ENCODE data around the gene PLEKHB1.

PLEKHB1 gene

GRCh38 chr11:73645972-73646631 is at the start of gene PLEKHB1:
TSS of gene PLEKHB1 (plus strand) at chr11:73646581. CDS start at chr11:73646609, 28 bp downstream.
- H3K36me3 ChIP-seq (ENCODE audit: control insufficient read depth, insufficient read depth, low read length): no peaks in the 10 kb centered on the region
- peak within 1 kb of the TSS; percentile 37 for H3K9ac ChIP-seq (ENCODE audit: low read length)
- H3K4me3 ChIP-seq (ENCODE audit: low read depth, low read length): peak within 1 kb of the TSS; percentile 71

DNA sequence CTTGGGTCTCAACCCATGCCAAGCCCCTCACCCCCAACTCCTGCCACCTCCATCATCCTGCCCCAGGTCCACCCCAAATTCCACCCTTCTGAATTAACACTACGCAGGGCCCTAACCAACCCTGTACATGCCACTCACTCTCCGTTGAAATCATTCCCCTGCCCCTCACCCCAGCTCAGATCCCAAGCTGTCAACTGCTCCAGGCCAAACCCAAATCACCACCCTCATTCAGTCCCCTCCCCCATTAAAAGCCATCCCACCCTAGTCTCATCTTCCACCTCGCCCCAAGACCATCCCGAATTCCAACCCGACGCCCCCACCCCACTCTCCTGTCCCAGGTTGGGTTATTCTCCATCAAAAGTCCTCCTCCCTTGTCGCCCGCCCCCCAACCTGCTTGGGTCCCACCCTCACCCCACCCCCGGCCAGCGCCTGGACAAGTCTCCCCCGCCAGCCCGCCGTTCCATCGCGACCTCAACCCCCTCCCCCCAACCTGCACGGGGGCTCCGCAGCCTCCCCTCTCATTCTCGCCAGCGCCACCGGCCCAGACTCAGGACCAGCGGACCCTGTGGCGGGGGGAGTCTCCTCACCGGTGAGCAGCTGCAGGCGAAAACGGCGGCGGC is 48.9 kb upstream of the PLEKHB1 start:
- H3K4me1 ChIP-seq (ENCODE audit: control insufficient read depth, insufficient read depth, low read length): peaks cover 22% of the 10 kb centered on the region
- no peaks in the 10 kb centered on the region for H3K27me3 ChIP-seq (ENCODE audit: control insufficient read depth, insufficient read depth, low read length)
- H3K27ac ChIP-seq (ENCODE audit: low read depth, low read length): peak overlapping the region; percentile 71; the same call in 1 of the 2 replicates
- H3K9ac ChIP-seq (ENCODE audit: low read length): peak overlapping the region; percentile 82
- H3K9me3 ChIP-seq (ENCODE audit: control insufficient read depth, insufficient read depth, low read depth, low read length): no peaks in the 10 kb centered on the region
- peak overlapping the region; percentile 92 for H3K4me3 ChIP-seq (ENCODE audit: low read depth, low read length)
- no peaks in the 10 kb centered on the region for H3K36me3 ChIP-seq (ENCODE audit: control insufficient read depth, insufficient read depth, low read length)

More at GRCh38 chr11:73645972-73646631, at the start of gene PLEKHB1:
- Histone ChIP-seq H3K4me1 (ENCODE audit: control insufficient read depth, insufficient read depth, low read length) (peaks cover 39% of the 10 kb centered on the region), H3K27me3 (ENCODE audit: control insufficient read depth, insufficient read depth, low read length) (peaks cover 21% of the 10 kb centered on the region), H3K9me3 (ENCODE audit: control insufficient read depth, insufficient read depth, low read depth, low read length) (no peaks in the 10 kb centered on the region), H3K27ac (ENCODE audit: low read depth, low read length) (no peak within 1 kb of the TSS)

DNA sequence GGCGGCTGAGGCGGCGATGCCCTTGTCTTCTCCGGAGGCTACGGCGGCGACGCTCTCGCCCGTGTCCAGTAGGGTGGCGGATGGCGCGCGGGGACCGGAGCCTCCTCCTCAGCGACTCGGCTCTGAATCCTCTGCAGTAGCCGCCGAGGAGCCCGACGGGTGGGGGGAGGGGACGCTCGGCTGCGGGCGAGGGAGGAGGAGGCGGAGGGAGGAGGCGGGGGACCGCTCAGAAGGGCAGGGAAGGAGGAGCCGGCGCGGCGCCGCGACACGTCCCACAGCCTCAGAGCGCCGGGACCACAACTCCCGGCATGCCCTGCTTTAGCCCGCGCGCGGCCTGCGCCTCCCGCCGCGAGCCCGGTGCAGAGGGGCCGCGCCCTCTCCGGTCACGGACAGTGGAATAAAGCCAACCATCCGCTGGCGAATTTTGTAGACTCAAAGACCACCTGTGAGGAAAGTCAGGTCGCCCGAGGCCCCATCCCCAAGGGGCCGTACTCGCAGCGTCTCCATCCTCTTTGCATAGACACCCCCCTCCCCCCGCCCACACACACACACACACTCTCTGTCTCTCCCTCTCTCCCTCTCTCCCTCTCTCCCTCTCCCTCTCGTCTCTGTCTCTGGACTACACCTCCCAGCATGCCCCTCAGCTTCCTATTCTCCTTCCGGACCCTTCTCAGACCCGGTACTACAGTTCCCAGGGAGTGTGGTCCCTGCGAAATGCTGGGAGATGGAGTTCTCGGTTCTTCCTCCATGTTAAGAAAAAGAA is 48.2 kb upstream of the PLEKHB1 start, which contains the start of gene FAM168A:
Gene FAM168A (minus strand): TSS at position 157 of the 763 bp plus-strand sequence. CDS start 129,638 bp downstream, outside the sequence.
- peak within 1 kb of the TSS; percentile 92 for H3K4me3 ChIP-seq (ENCODE audit: low read depth, low read length)
- H3K36me3 ChIP-seq (ENCODE audit: control insufficient read depth, insufficient read depth, low read length): no peaks in the 10 kb centered on the region
- peak within 1 kb of the TSS; percentile 84 for H3K9ac ChIP-seq (ENCODE audit: low read length)
- peaks cover 22% of the 10 kb centered on the region for H3K4me1 ChIP-seq (ENCODE audit: control insufficient read depth, insufficient read depth, low read length)
- H3K9me3 ChIP-seq (ENCODE audit: control insufficient read depth, insufficient read depth, low read depth, low read length): no peaks in the 10 kb centered on the region
- no peaks in the 10 kb centered on the region for H3K27me3 ChIP-seq (ENCODE audit: control insufficient read depth, insufficient read depth, low read length)
- H3K27ac ChIP-seq (ENCODE audit: low read depth, low read length): peak within 1 kb of the TSS; percentile 71; the same call in 1 of the 2 replicates

DNA sequence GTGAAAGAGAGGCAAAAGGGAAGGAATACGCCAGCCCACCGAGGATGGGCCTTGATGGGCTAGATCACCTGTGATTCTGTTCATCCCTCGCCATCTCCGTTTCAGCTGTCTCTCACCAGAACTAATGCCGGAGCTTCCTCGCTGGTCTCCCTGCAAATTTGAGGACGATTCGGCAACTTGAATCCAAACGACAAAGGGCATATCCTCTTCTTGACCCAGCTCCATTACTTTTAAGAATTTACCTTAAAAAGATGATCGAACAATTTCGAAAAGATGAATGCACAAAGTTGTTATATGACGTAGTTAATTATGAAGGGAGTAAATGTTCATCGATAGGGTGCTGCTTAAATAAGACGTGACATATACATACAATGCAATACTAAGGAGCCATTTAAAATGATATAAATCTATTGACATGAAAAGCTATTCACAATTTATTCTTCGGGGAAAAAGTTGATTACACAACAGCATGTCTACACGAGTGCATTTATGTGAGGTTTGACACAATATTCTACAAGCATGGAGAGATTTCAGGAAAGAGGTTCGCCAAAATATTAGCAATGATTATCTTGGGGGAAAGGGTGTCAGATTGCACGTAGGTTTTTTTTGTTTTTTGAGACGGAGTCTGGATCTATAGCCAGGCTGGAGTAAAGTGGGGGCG is 47.5 kb upstream of the PLEKHB1 start:
- Histone ChIP-seq H3K9me3 (ENCODE audit: control insufficient read depth, insufficient read depth, low read depth, low read length) (no peaks in the 10 kb centered on the region), H3K9ac (ENCODE audit: low read length) (peak overlapping the region; percentile 84), H3K27ac (ENCODE audit: low read depth, low read length) (no peak overlapping the region), H3K27me3 (ENCODE audit: control insufficient read depth, insufficient read depth, low read length) (no peaks in the 10 kb centered on the region), H3K4me1 (ENCODE audit: control insufficient read depth, insufficient read depth, low read length) (peaks cover 22% of the 10 kb centered on the region), H3K4me3 (ENCODE audit: low read depth, low read length) (peak overlapping the region; percentile 92), H3K36me3 (ENCODE audit: control insufficient read depth, insufficient read depth, low read length) (no peaks in the 10 kb centered on the region)

DNA sequence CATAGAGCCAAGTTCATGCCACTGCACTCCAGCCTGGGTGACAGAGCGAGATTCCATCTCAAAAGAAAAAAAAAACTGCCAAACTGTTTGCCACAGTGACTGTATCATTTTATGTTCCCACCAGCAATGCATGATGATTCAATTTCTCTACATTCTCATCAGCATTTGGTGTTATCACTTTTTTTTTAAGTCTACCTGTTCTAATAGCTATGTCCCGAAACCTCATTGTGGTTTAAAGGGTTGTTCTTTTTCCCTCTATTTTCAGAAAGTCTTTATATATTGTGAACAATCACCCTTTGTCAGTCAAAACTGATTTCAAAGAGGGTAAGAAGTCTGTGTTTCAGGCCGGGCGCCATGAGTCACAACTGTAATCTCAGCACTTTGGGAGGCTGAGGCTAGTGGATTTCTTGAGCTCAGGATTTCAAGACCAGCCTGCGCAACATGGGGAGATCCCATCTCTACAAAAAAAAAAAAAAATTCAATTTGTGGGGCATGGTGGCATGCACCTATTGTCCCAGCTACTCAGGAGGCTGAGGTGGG is 33.7 kb upstream of the PLEKHB1 start:
- no peaks in the 10 kb centered on the region for H3K9me3 ChIP-seq (ENCODE audit: control insufficient read depth, insufficient read depth, low read depth, low read length)
- no peak overlapping the region for H3K9ac ChIP-seq (ENCODE audit: low read length)
- no peaks in the 10 kb centered on the region for H3K36me3 ChIP-seq (ENCODE audit: control insufficient read depth, insufficient read depth, low read length)
- H3K27me3 ChIP-seq (ENCODE audit: control insufficient read depth, insufficient read depth, low read length): no peaks in the 10 kb centered on the region
- H3K4me3 ChIP-seq (ENCODE audit: low read depth, low read length): no peak overlapping the region
- no peaks in the 10 kb centered on the region for H3K4me1 ChIP-seq (ENCODE audit: control insufficient read depth, insufficient read depth, low read length)
- H3K27ac ChIP-seq (ENCODE audit: low read depth, low read length): no peak overlapping the region

DNA sequence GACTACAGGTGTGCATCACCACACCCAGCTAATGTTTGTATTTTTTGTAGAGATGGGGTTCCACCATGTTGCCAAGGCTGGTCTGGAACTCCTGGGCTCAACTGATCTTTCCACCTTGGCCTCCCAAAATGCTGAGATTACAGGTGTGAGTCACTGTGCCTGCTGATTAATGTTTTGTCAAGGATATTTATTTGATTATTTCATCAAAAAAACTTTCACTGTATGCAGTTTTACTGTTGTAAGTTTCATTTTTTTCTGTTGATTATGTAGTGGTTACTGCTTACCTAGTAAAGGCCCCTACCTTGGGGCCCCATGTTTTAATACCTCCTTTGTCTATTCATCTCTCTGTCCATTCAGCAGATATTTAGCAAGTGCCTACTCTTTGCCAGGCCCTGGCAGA is 31.8 kb upstream of the PLEKHB1 start:
- Histone ChIP-seq H3K27me3 (ENCODE audit: control insufficient read depth, insufficient read depth, low read length) (no peaks in the 10 kb centered on the region), H3K9ac (ENCODE audit: low read length) (no peak overlapping the region), H3K4me1 (ENCODE audit: control insufficient read depth, insufficient read depth, low read length) (no peaks in the 10 kb centered on the region), H3K36me3 (ENCODE audit: control insufficient read depth, insufficient read depth, low read length) (no peaks in the 10 kb centered on the region), H3K4me3 (ENCODE audit: low read depth, low read length) (no peak overlapping the region), H3K27ac (ENCODE audit: low read depth, low read length) (no peak overlapping the region), H3K9me3 (ENCODE audit: control insufficient read depth, insufficient read depth, low read depth, low read length) (no peaks in the 10 kb centered on the region)

GRCh38 chr11:73622926-73623593 is 23.3 kb upstream of the PLEKHB1 start:
- H3K4me3 ChIP-seq (ENCODE audit: low read depth, low read length): no peak overlapping the region
- H3K4me1 ChIP-seq (ENCODE audit: control insufficient read depth, insufficient read depth, low read length): peaks cover 1% of the 10 kb centered on the region
- H3K27me3 ChIP-seq (ENCODE audit: control insufficient read depth, insufficient read depth, low read length): peaks cover 42% of the 10 kb centered on the region
- H3K9ac ChIP-seq (ENCODE audit: low read length): no peak overlapping the region
- no peaks in the 10 kb centered on the region for H3K36me3 ChIP-seq (ENCODE audit: control insufficient read depth, insufficient read depth, low read length)
- H3K27ac ChIP-seq (ENCODE audit: low read depth, low read length): no peak overlapping the region
- no peaks in the 10 kb centered on the region for H3K9me3 ChIP-seq (ENCODE audit: control insufficient read depth, insufficient read depth, low read depth, low read length)

DNA sequence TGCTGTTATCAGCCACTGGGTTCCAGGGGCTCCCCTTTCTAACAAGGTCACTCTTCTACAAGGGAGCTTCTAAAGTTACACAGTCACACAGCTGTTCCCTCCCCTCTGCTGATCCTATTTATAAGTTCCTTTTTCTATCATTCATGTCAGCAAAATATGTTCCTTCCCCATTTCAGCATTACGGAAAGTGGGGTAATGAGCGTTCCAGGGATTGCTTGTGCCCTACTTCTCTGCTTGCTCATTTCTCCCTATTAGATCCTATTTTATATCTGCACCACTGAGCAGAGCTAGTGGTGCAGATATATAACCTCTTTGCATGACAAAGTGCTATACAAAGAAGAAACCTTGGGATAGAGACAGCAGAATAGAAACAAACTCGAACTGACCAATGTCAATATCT is 22.7 kb upstream of the PLEKHB1 start:
- no peak overlapping the region for H3K4me3 ChIP-seq (ENCODE audit: low read depth, low read length)
- H3K27me3 ChIP-seq (ENCODE audit: control insufficient read depth, insufficient read depth, low read length): peaks cover 48% of the 10 kb centered on the region
- H3K36me3 ChIP-seq (ENCODE audit: control insufficient read depth, insufficient read depth, low read length): no peaks in the 10 kb centered on the region
- no peak overlapping the region for H3K9ac ChIP-seq (ENCODE audit: low read length)
- no peaks in the 10 kb centered on the region for H3K9me3 ChIP-seq (ENCODE audit: control insufficient read depth, insufficient read depth, low read depth, low read length)
- H3K27ac ChIP-seq (ENCODE audit: low read depth, low read length): no peak overlapping the region
- H3K4me1 ChIP-seq (ENCODE audit: control insufficient read depth, insufficient read depth, low read length): peaks cover 7% of the 10 kb centered on the region

DNA sequence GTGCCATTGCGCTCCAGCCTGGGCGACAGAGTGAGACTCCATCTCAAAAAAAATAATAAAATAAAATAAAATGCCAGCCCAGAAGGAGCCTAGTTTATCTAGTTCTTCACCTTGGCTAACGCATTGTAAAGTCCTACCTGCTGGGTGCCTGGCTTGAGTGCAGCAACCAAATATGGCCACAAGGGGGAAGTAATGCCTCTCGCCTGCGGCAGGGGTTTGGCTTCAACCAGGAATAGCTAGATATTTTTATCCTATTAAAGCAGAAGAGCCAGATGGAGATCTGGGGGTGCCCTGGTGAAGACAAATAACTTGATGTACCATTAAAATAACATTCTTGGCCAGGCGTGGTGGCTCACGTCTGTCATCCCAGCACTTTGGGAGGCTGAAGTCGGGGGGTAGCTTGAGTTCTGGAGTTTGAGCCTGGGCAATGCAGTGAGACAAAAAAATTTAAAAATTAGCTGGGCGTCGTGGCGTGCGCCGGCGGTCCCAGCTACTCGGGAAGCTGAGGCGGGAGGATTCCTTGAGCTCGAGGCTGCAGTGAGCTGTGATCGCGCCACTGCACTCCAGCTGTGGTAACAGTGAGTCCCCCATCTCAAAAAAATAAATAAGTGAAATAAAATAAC is 20.6 kb upstream of the PLEKHB1 start:
- Histone ChIP-seq H3K4me1 (ENCODE audit: control insufficient read depth, insufficient read depth, low read length) (peaks cover 22% of the 10 kb centered on the region), H3K27ac (ENCODE audit: low read depth, low read length) (no peak overlapping the region), H3K9me3 (ENCODE audit: control insufficient read depth, insufficient read depth, low read depth, low read length) (no peaks in the 10 kb centered on the region), H3K36me3 (ENCODE audit: control insufficient read depth, insufficient read depth, low read length) (no peaks in the 10 kb centered on the region), H3K27me3 (ENCODE audit: control insufficient read depth, insufficient read depth, low read length) (peaks cover 63% of the 10 kb centered on the region), H3K4me3 (ENCODE audit: low read depth, low read length) (no peak overlapping the region), H3K9ac (ENCODE audit: low read length) (no peak overlapping the region)

GRCh38 chr11:73629907-73630306 is 16.5 kb upstream of the PLEKHB1 start:
- H3K9ac ChIP-seq (ENCODE audit: low read length): no peak overlapping the region
- no peaks in the 10 kb centered on the region for H3K36me3 ChIP-seq (ENCODE audit: control insufficient read depth, insufficient read depth, low read length)
- peaks cover 29% of the 10 kb centered on the region for H3K4me1 ChIP-seq (ENCODE audit: control insufficient read depth, insufficient read depth, low read length)
- no peak overlapping the region for H3K4me3 ChIP-seq (ENCODE audit: low read depth, low read length)
- H3K27ac ChIP-seq (ENCODE audit: low read depth, low read length): no peak overlapping the region
- H3K27me3 ChIP-seq (ENCODE audit: control insufficient read depth, insufficient read depth, low read length): peaks cover 49% of the 10 kb centered on the region
- no peaks in the 10 kb centered on the region; the same call in 1 of the 2 replicates for H3K9me3 ChIP-seq (ENCODE audit: control insufficient read depth, insufficient read depth, low read depth, low read length)

Data from HUES6 (cell line).